HFFc6 (cell line): ENCODE data around the gene ASCC2. TPM values are rescaled to one million over a fixed set of nuclear protein-coding genes. Genes with fewer than 3 reads are reported as not detected.

ENCODE experiments used
- DNase-seq: peaks from one replicate; pipeline ENCODE4 v3.0.0-alpha.2; 2018
- H3K27ac Mint-ChIP-seq: 2 replicates; pipeline ENCODE4 v1.8.0; 2020; ENCODE audit warnings: mild to moderate bottlenecking, mixed read lengths
- H3K27me3 Mint-ChIP-seq: 2 replicates; pipeline ENCODE4 v1.8.0; 2021; ENCODE audit warnings: mild to moderate bottlenecking, moderate library complexity, mixed read lengths; ENCODE audit not compliant: insufficient read depth
- H3K36me3 Mint-ChIP-seq: 2 replicates; pipeline ENCODE4 v1.8.0; 2021; ENCODE audit warnings: low read depth, mixed read lengths
- H3K4me1 Mint-ChIP-seq: 2 replicates; pipeline ENCODE4 v1.8.0; 2020; ENCODE audit warnings: low read depth, mixed read lengths
- H3K4me3 Mint-ChIP-seq: 2 replicates; pipeline ENCODE4 v1.8.0; 2020; ENCODE audit warnings: mild to moderate bottlenecking, moderate library complexity, mixed read lengths
- H3K9me3 Mint-ChIP-seq: 2 replicates; pipeline ENCODE4 v1.8.0; 2020; ENCODE audit warnings: mild to moderate bottlenecking, mixed read lengths
- total RNA-seq, 6 experiments: library from RNA; stranded (reverse); fragmentation: NEBNext Ultra II Directional; extraction: Animal tissue kit (Norgen Biotek cat#: 25700); gene quantifications; 2 replicates in 1 of 6; 3 replicates in 5 of 6; pipeline ENCODE4 v1.2.3, GENCODE V29; 2021
- TF ChIP-seq, protein P1 (sequence below): fragments of 200-600 bp; sonication (generic); IDR thresholded peaks from 2 replicates; pipeline ENCODE4 v1.5.0; 2021; ENCODE audit warnings: antibody characterized with exemption, mild to moderate bottlenecking

The ASCC2 gene
- total RNA-seq, 6 experiments from 2014 or later, result 60.1 to 73.6 (median 66.4) TPM

GRCh38 chr22:29872989-29873388, 34.9 kb upstream of the ASCC2 start:
- Mint-ChIP-seq H3K27me3 (peaks cover 7% of the 10 kb centered on the region), H3K36me3 (no peaks in the 10 kb centered on the region), H3K4me3 (no peak overlapping the region), H3K27ac (no peak overlapping the region), H3K4me1 (peaks cover 13% of the 10 kb centered on the region), H3K9me3 (no peaks in the 10 kb centered on the region)
- TF ChIP-seq, protein P1, sequence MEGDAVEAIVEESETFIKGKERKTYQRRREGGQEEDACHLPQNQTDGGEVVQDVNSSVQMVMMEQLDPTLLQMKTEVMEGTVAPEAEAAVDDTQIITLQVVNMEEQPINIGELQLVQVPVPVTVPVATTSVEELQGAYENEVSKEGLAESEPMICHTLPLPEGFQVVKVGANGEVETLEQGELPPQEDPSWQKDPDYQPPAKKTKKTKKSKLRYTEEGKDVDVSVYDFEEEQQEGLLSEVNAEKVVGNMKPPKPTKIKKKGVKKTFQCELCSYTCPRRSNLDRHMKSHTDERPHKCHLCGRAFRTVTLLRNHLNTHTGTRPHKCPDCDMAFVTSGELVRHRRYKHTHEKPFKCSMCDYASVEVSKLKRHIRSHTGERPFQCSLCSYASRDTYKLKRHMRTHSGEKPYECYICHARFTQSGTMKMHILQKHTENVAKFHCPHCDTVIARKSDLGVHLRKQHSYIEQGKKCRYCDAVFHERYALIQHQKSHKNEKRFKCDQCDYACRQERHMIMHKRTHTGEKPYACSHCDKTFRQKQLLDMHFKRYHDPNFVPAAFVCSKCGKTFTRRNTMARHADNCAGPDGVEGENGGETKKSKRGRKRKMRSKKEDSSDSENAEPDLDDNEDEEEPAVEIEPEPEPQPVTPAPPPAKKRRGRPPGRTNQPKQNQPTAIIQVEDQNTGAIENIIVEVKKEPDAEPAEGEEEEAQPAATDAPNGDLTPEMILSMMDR, result no peak
- no peak for DNase-seq

- Mint-ChIP-seq H3K27ac (no peak overlapping the region), H3K9me3 (no peaks in the 10 kb centered on the region), H3K4me3 (no peak overlapping the region), H3K27me3 (peaks cover 7% of the 10 kb centered on the region), H3K36me3 (no peaks in the 10 kb centered on the region), H3K4me1 (peaks cover 8% of the 10 kb centered on the region)
- no peak for DNase-seq
- TF ChIP-seq, protein P1, result no peak
These were observed 34.2 kb upstream of the ASCC2 start for GRCh38 chr22:29872144-29872893.

DNA sequence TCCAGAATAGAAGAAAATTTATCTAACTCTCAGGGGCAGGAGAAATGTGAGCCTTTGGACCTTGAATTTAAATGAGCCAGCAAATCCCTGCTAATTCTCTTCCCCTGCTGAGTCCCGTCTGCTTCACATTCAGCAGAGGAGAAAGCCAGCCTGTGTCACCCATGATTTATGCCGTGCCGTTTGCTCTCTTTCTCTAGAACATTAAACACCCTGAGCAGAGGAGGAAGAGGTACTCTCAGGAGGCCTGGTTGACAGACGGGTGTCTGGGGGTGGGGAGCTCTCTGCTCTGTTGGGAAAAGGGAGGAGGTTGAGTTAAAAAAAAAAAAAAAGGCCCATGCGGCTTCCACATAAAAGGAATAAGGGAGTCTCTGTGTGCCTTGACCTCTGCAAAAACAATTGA, 33.6 kb upstream of the ASCC2 start:
- no peak for DNase-seq
- H3K27ac Mint-ChIP-seq, result no peak overlapping the region

DNA sequence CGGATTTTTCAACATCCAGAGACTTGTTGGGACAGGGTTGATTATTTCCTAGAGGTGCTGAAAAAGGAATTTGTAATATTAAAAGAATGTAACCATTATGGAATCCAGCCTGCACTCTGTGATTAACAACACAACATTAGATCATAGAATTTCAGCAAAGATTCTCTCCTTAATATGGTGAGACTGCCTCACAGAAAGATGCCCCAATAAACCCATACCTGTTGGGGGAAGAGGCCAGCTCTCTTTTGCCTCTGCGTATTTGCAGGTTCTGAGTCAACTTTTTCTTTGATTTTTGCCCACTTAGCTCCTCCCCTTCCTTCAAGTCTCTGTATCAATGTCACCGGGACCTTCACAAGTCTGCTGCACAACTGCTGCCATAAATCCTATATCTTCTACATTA, 32.5 kb upstream of the ASCC2 start:
- no peak overlapping the region for H3K4me3 Mint-ChIP-seq
- no peak for DNase-seq
- no peak overlapping the region for H3K27ac Mint-ChIP-seq
- H3K9me3 Mint-ChIP-seq, result no peaks in the 10 kb centered on the region
- peaks cover 12% of the 10 kb centered on the region for H3K4me1 Mint-ChIP-seq
- TF ChIP-seq, protein P1, result no peak
- H3K36me3 Mint-ChIP-seq, result no peaks in the 10 kb centered on the region
- H3K27me3 Mint-ChIP-seq, result peaks cover 17% of the 10 kb centered on the region

More for the DNA sequence above, 33.6 kb upstream of the ASCC2 start:
- TF ChIP-seq, protein P1, result no peak
- H3K4me1 Mint-ChIP-seq, result peaks cover 12% of the 10 kb centered on the region
- peaks cover 9% of the 10 kb centered on the region for H3K27me3 Mint-ChIP-seq
- no peaks in the 10 kb centered on the region for H3K9me3 Mint-ChIP-seq
- H3K36me3 Mint-ChIP-seq, result no peaks in the 10 kb centered on the region
- H3K4me3 Mint-ChIP-seq, result no peak overlapping the region

DNA sequence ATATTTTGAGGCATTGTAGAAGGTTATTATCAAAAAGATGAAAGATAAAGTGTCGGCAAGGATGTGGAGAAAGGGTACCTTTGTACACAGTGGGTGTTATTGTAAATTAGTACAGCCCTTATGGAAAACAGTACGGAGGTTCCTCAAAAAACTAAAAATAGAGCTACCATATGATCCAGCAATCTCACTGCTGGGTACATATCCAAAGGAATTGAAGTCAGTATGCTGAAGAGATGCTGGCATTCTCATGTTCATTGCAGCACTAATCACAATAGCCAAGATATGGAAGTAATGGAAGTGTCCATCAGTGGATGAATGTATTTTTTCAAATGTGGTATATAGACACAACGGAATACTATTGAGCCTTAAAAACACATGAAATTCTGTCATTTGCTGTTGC, 29.8 kb upstream of the ASCC2 start:
- Mint-ChIP-seq H3K27me3 (peaks cover 20% of the 10 kb centered on the region; the same call in 1 of the 2 replicates), H3K4me3 (no peak overlapping the region), H3K36me3 (no peaks in the 10 kb centered on the region), H3K9me3 (no peaks in the 10 kb centered on the region), H3K27ac (no peak overlapping the region), H3K4me1 (peaks cover 12% of the 10 kb centered on the region)
- TF ChIP-seq, protein P1, result no peak
- no peak for DNase-seq
